NK-92 (cell line): ENCODE measurements around the gene IRF2BP2.

Experiments used
- DNase-seq: peaks from one replicate; lab custom pipeline; 2025; ENCODE audit not compliant: unreplicated experiment; lab: John Stamatoyannopoulos, UW

Gene IRF2BP2

DNA sequence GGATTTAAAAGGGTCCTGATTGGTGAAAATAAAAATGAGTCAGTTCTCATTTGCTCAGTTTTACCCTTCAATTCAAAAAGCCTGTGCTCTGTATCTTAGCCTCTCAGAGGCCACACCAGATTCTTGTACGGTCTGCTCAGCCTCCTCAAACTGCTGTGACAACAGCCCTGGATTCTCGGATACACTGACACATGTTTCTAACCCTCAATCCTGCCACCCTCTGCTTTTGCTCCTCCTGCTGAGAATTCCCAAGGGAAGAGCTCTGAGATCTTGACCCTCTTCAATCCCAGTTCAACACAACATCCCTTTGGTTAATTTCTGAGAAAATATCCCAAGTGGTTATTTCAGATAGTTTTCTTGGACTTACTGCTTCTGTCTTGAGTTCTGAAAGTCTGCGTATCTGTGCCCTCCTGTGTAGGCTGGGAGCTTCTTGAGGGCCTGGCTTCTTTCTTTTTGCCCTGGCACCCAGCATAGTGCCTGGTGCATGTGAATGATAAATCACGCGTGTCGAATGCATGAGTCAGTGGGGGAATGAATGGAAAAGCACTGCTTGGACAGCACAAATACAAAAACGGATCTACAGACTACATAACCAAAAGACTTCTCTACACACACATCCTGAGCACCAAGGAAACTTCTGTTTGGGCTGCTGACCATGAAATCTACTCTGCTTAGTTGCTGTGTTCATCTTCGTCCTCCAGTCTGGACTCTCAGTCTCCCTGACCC, 24.5 kb downstream of the IRF2BP2 start:
- DNase-seq: no peak

DNA sequence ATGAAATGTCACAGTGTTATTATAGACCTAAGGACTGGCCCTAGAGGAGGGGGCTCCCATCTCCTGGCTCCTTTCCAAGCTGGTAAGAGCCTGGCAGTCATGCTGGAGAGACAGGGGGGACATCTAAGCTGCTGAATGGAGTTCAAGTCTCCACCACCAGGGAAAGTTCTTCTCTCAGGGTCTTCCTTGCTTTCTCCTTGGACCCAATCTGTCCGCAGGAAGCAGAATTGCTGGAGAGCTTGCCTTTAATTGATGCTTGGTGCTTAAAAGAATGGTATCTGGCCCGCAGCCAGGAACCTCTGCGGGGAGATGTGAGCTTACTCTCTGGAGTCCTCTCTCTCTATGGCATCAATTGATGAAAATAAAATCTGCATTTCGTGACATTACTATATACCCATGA, 25.1 kb downstream of the IRF2BP2 start:
- no peak for DNase-seq

DNA sequence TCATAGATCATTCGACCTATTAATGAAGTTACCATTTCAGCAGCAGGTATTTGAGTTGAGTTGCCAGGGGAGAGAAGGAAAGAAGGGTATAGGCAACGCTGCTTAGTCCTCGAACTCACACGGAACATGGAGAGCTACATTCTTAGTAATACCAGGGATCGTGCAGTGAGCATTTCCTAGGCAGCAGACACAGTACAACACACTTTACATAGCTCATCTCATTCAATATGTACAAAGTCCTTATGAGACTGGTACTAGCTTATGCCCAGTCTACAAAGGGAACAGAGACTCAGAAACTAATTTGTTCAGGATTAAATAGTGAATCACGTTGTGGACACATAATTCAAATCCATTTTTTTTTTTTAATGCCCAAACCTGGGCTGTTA, 25.6 kb downstream of the IRF2BP2 start:
- no peak for DNase-seq

DNA sequence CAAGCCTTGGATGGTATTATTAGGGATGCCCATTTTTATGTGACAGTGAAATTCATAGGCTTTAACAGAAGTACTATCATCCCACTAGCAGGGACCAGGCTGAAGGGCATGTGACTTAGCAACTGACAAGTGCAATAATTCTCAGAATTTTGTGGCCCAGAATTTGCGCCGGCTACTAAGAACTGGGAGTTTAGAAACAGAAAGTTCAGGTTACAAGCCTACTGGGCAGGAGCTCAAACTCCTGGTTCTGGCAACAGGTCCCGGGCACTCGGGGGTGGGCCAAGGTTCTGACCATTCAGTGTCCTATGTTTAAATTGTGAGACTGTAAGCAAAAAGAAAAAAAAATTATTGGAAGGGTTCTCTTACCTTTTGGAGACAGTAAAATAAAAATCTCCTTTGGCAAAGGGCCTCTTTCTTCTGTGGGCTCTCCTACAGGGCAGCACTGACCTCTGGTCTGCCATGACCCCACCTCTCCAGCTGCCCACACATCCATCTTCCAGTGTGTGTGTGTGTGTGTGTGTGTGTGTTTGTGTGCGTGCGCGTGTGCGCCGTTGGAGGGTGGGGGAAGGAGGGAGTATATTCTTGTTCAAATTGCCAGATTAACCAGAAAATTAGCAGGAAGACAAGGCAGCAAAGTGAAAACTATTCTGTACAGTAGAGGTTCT, 26.1 kb downstream of the IRF2BP2 start:
- DNase-seq: no peak

DNA sequence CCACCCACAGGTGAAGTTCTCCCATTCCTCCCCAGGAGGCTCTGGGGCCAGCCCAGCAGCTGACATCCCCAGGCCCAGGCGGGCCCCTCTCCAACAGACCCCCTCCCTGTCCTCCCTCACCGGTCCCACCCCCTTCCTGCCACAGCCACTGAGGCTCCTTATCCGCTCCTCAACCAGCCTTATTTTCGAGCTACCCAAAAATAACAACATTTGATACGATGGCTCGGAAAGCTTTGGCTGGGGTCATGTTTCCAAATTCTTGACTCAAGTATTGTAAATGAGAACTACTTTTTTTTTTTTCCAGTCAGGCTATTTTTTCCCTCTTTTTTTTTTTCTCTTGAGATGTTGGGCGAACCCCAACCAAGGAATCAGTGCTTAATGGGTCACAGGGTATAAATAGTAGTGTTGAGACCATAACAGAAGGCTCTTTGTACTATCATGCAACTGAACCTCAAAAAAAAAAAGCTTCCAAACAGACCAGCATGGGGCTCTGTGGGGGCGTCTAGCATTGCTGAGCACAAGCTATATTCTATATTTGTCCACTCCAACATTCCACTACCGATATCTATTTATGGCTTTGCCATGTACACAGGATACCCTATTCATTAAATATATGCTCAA, 27.2 kb downstream of the IRF2BP2 start:
- no peak for DNase-seq

DNA sequence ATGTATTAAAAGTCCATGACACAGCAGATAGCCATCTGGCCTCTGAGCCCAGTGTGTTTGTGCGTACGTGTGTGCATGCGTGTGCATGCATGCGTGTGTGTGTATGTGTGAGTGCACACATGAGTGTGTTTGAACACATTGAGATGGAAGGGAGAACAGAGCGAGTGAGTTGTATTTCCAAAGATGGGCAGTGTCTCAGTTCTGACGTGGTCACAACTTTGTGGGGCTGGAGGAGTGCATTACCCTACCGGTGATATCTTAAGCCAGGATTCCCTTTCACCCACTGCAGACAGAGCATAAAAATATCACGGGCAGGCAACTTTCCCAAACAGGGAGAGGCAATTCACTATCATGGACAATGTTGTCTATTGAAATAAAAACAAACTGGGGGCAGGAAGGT, 27.8 kb downstream of the IRF2BP2 start:
- DNase-seq: no peak

DNA sequence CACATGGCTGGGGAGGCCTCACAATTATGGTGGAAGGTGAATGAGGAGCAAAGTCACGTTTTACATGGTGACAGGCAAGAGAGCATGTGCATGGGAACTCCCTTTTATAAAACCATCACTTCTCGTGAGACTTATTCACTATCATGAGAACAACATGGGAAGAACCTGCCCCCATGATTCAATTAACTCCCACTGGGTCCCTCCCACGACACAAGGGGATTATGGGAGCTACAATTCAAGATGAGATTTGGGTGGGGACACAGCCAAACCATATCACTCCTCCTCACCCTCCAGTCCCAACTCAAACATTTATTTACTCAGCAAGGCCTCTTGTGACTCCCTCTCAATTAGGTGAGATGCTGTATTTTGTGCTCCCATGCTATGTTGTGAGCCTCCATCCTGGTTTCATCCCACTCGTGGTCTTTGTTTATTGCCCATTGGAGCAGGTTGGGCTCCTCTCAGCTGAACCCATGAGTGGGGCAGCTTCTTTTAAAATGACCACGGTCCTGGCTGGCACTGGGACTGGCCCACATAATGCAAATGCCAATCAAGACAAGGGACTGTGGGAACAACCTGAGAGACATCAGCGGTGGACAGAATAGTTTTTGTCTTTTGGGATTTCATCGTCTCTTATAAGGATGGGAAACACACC, 28.8 kb downstream of the IRF2BP2 start:
- no peak for DNase-seq

DNA sequence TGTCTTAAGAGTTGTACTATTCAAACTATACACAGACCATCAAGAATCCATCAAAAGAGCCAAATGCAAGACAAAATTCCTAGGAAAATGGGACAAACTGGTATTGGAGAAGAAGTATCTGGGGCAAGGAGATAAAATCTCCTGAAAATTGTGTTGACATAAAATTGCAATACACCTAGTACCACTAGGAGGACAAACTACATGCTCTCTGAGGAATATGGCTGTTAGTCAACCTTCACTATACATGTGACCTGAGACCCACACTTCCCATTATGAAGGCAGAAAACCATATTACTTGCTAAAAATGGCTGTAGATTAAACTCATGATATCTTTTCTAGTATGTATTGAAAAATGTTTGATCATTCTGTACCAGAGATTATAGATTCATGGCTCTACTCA, 30.0 kb downstream of the IRF2BP2 start:
- no peak for DNase-seq

DNA sequence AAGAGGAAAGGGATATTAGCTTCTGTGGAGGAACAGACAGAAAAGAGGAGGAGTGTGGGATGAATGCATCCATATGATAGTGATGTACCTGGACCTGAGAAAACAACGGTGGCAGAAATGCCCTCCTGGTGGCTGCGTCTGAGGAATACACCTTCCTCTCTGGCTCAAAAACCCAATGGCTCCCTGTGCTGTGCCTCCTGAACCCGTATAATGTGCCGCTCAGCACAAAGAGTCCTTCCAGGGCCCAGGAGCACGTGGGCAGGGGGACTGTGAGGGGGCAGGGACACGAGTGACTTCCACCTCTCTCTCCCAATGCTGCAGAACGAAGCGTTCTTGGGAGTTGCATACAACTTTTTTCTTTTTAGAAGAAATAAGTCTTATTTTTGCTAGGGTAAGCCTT, 31.2 kb downstream of the IRF2BP2 start:
- no peak for DNase-seq

DNA sequence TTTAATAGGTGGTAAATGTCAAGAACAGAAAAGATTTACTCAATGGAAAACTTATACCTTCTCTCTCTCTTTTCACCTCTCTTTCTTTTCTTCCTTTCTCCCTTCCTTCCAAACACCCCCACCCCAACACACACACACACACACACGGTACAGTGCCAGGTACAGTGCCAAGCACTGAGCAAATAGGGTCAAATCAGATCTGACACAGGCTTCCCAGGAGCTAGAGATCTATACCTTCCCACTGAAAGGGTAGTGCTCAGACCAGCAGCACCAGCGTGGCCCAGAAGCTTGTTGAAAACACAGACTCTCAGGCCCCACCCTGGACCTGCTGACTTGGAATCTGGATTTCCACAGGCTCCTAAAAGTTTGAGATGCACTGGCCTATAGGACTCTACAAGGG, 31.9 kb downstream of the IRF2BP2 start:
- DNase-seq: no peak

DNA sequence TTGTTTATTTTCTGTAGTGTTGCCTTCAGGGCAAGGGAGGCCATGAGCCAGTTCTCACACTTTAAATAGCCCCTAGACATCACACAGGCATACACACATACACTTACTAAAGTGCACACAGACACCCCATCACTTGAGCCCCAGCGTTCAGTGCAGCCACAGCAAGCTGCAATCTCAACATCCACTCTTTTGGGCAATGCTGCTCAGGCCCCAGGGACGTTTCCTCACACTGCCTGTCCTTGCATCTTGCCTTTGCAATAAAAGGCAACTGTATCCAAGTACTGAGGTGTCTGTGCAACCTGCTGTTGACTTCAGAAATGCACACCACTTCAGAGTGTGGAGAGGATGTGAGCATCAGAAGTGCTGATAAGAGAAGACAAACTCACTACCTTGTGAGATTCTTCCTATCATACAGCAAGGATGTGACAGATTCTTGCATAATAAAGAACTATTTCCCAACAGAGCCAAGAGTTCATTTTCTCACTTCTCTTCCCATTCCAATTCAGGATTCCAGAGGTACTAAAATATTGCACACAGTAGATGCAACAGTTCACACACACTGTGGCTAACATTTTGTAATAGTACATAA, 36.2 kb downstream of the IRF2BP2 start:
- DNase-seq: no peak

DNA sequence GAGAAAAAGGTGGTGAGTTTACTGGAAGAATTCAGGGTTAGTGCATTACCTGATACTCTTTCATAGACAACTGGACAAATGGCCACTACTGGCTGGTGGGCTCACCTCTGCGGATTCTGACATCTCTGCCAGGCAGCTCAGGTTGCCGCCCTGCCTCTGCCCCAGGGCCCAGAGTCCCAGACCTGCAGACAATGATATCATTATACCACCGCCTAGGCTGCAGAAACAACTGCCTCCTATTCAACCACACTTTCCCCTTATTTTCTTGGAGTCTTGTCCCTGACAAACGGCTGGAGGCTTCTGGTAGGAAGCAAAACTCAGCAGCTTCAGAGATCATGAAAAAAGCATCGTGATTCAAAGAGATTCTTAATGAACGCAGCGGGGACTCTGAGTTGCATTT, 37.0 kb downstream of the IRF2BP2 start:
- DNase-seq: no peak

DNA sequence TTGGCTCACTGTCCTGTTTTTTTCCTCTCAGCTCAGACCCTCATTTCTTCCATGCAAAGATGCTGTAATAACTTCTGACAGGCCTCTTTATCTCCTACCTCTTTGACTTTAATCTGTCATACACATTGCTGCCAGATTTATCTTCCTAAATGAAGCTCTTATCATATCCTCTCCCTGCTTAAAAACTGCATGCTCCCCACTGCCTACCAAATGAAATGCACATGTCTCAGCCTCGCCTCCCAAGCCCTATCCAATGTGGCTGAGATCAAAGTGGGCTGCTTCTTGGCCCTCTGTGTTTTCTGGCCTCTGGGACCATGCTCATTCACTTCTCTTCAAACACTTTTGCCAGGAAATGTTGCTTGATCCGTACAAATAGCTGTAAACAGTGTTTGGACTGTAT, 38.3 kb downstream of the IRF2BP2 start:
- no peak for DNase-seq

DNA sequence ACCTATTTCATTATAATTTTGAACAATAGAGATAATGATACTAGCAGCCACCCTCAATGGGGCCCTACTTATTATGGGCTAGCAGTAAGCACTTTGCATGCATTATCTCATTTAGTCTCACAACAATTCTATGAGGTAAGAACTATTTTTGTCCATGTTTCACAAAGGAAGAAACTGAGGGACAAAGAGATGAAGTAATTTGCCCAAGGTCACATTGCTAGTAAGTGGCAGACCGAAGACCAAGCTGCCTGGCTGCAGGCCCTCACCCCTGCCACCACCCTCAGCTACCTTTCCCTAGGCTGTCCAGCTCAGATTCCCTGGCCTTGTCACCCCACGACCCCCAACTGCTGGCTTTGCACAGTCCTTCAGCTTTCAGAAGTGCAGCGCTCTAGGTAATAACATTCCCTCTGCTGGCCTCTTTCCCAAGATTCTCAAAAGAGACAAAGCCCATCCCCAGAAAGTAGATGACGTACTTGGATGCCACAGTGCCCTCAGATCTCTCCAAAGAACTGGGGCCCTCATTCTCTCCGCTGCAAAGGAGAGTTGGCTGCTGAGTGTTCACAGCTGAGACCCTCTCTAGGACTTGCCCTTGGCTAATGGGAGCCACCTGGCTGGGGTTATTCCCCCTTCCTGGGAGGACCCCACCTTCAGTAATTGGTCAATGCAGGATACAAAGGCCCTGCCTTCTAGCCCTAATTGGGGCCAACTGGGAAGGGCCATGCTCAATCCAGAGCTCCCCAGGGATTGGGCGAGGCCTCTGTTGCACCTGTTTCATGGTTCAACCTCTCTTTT, 39.5 kb downstream of the IRF2BP2 start:
- DNase-seq: no peak

DNA sequence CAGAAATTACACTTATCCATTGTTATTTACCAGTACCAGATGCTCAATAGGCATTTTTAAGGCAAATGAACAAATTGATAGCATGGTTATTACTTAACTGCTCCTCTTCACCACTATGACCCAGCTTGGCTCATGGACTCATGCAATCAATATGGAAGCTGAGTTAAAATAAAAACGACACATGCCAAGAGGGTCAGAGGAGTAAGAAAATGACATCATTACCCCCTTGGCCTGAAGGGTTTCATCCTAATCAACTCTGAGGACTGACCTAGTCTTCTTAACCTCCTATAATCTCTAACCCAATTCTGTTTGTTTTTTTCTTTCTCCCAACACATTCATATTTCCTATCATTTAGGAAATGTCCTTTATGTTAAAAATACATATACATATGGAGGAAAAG, 41.6 kb downstream of the IRF2BP2 start:
- DNase-seq: no peak

DNA sequence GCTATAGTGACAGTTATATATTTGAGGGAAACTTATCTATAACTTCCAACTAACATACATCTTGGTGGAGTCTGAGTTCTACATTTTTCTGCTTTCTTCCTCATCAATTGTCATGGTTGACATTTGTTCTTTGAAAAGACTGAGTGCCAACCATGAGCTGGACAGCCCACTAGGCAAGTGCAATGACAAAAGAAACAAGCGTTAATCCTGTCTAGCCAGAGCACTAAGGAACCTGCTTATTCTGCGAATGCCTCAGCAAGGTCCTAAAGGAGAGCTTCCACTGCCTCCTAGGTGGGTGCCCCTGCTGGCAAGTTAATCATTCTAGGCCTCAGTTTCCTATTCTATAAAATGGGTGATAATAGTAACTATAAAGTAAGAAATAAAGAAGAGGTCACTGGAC, 44.8 kb downstream of the IRF2BP2 start:
- DNase-seq: no peak

DNA sequence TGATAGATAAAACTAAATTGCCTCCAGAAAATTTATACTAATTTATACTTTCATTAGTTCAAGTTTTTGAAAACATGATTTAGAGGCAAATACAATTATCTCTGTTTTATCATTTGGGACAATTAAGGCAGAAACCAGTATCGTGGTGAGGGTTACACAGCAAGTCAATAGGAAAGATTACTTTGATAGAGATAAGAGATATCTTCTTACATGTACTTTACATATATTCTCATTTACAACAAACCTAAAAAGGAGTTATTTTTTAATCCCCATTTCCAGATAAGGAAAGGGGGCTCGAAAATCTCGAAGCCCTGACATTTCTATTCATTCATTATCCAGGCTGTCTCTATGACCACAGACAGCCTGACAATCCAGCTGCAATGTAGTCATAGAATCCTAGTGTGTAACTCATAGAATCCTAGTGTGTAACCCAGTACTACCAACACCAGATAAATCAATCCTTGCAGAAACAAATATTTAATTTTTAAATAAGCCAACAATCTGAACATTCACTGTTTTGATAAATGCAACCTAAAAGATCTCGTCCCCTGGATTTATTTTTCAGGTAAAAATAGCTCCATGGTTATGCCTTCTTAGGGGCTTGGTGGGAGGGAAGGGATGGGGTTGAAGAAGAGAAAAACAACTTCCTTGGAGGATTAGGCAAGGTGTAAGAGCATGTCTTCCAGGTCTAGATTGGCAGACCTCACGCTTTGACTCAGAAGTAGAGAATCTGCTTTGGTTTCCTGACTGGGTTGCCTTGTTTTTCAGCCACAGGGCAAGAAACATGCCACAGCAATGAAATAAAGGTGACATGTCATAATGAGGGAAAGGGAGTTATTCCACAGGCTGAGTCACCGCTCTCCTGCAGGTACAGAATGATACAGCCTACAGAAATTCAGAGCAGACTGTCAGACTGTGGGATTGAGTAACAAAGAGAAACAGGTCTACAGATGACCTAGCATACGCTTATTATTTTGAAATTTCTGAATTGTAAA, 45.6 kb downstream of the IRF2BP2 start:
- no peak for DNase-seq

DNA sequence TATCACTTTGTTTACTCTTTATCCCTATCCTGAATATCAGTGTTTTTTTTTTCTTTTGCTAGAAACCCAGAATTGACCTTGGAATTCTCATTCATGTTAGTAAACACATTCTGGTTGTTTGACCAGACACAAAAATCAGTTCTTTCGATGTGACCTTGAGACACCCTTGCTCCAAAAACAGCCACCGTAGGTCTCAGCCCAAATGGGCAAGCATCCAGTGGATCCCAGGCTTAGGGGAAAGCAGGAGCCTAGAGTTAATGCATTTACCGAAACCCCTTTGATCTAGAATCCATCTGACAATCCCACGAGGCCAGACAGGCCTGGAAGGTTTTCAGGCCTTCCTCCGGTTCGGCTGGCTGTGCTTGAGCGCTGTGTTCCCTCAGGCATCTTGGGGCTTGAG, 47.6 kb downstream of the IRF2BP2 start:
- DNase-seq: no peak

DNA sequence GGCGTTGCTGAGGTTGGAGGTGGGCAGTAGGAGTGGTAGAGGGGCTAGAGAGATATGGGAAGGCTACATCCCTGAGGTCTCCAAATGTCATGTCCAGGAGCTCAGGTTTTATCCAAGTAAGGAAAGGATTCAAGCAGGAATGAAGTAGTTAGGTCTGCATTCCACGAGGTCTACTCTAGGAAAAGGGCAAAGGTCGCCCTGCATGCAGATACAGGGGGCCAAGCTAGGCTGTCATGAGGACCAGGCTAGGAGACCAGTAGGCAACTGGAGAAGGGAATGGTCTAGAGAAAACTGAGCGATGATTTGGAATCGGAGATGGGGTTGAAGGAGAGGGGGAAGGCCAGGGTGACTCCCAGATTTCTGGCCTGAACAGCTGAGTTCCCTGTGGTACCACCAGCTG, 48.7 kb downstream of the IRF2BP2 start:
- no peak for DNase-seq
